ENCODE data around the gene CCER1. TPM values are rescaled to one million over a fixed set of nuclear protein-coding genes. Genes with fewer than 3 reads are reported as not detected.

CCER1 gene
- total RNA-seq, 4 donors from 2014 or later, result not detected

- TF ChIP-seq POLR2A (IDR thresholded peaks at IDR 0.05), result no peak
- TF ChIP-seq CTCF (IDR thresholded peaks at IDR 0.05), result no peak
- no peak for DNase-seq
These were observed 22.2 kb upstream of the CCER1 start for GRCh38 chr12:90977224-90977623.

GRCh38 chr12:90974286-90974685 lies 19.3 kb upstream of the CCER1 start:
- no peak for DNase-seq
- Histone ChIP-seq H3K27ac (no peak overlapping the region), H3K4me3 (no peak overlapping the region), H3K4me1 (no peaks in the 10 kb centered on the region), H3K27me3 (no peaks in the 10 kb centered on the region), H3K9me3 (no peaks in the 10 kb centered on the region), H3K36me3 (no peaks in the 10 kb centered on the region)
- TF ChIP-seq CTCF (IDR thresholded peaks at IDR 0.05) (no peak), POLR2A (IDR thresholded peaks at IDR 0.05) (no peak)

More at GRCh38 chr12:90977224-90977623, 22.2 kb upstream of the CCER1 start:
- Histone ChIP-seq H3K27me3 (no peaks in the 10 kb centered on the region), H3K36me3 (no peaks in the 10 kb centered on the region), H3K4me1 (no peaks in the 10 kb centered on the region), H3K4me3 (no peak overlapping the region), H3K9me3 (no peaks in the 10 kb centered on the region), H3K27ac (no peak overlapping the region)

GRCh38 chr12:90972226-90972625 lies 17.2 kb upstream of the CCER1 start:
- no peaks in the 10 kb centered on the region for H3K27me3 ChIP-seq
- no peak overlapping the region for H3K4me3 ChIP-seq
- DNase-seq, result no peak
- H3K4me1 ChIP-seq, result no peaks in the 10 kb centered on the region
- no peak overlapping the region for H3K27ac ChIP-seq
- no peaks in the 10 kb centered on the region for H3K36me3 ChIP-seq
- H3K9me3 ChIP-seq, result no peaks in the 10 kb centered on the region
- no peak for TF ChIP-seq CTCF (IDR thresholded peaks at IDR 0.05)
- TF ChIP-seq POLR2A (IDR thresholded peaks at IDR 0.05), result no peak

- DNase-seq, result no peak
- TF ChIP-seq CTCF (IDR thresholded peaks at IDR 0.05), result no peak
- no peak for TF ChIP-seq POLR2A (IDR thresholded peaks at IDR 0.05)
These were observed 15.9 kb upstream of the CCER1 start for GRCh38 chr12:90970911-90971310.

GRCh38 chr12:90970471-90970870 lies 15.5 kb upstream of the CCER1 start:
- no peak for DNase-seq

More at GRCh38 chr12:90970911-90971310, 15.9 kb upstream of the CCER1 start:
- Histone ChIP-seq H3K9me3 (no peaks in the 10 kb centered on the region), H3K27me3 (no peaks in the 10 kb centered on the region), H3K4me3 (no peak overlapping the region), H3K4me1 (no peaks in the 10 kb centered on the region), H3K36me3 (no peaks in the 10 kb centered on the region), H3K27ac (no peak overlapping the region)

More at GRCh38 chr12:90970471-90970870, 15.5 kb upstream of the CCER1 start:
- Histone ChIP-seq H3K27ac (no peak overlapping the region), H3K9me3 (no peaks in the 10 kb centered on the region), H3K4me3 (no peak overlapping the region), H3K27me3 (no peaks in the 10 kb centered on the region), H3K4me1 (no peaks in the 10 kb centered on the region), H3K36me3 (no peaks in the 10 kb centered on the region)
- TF ChIP-seq POLR2A (IDR thresholded peaks at IDR 0.05) (no peak), CTCF (IDR thresholded peaks at IDR 0.05) (no peak)

All from Peyer's patch (tissue), 4 donors.